Muscle layer of duodenum (tissue), 2 donors: ENCODE data around the gene MCIDAS.

Experiments used
- H3K27ac ChIP-seq: one replicate; pipeline ENCODE4 v1.7.0; 2013; ENCODE audit warnings: mild to moderate bottlenecking, low read length
- H3K27me3 ChIP-seq: one replicate; pipeline ENCODE4 v1.7.0; 2013; ENCODE audit warnings: low read depth, mild to moderate bottlenecking, control low read depth, low read length
- H3K36me3 ChIP-seq, 2 donors: one replicate each; pipeline ENCODE4 v1.7.0; 2013; ENCODE audit warnings: low read length in 2 of 2, control low read depth in 1 of 2, mild to moderate bottlenecking in 1 of 2; ENCODE audit not compliant: insufficient read depth in 2 of 2, control insufficient read depth in 1 of 2
- H3K4me1 ChIP-seq, 2 donors: one replicate each; pipeline ENCODE4 v1.7.0; 2013; ENCODE audit warnings: low read length in 2 of 2, mild to moderate bottlenecking in 2 of 2, control low read depth in 1 of 2, moderate library complexity in 1 of 2; ENCODE audit not compliant: insufficient read depth in 2 of 2, control insufficient read depth in 1 of 2
- H3K4me3 ChIP-seq, 2 donors: one replicate each; pipeline ENCODE4 v1.7.0; 2013; ENCODE audit warnings: low read length in 2 of 2, low read depth in 1 of 2, mild to moderate bottlenecking in 1 of 2
- H3K9me3 ChIP-seq, 2 donors: one replicate each; pipeline ENCODE4 v1.7.0; 2013; ENCODE audit warnings: low read length in 2 of 2, control low read depth in 1 of 2, mild to moderate bottlenecking in 1 of 2; ENCODE audit not compliant: control insufficient read depth in 1 of 2
- donor health status: healthy.

MCIDAS gene

DNA sequence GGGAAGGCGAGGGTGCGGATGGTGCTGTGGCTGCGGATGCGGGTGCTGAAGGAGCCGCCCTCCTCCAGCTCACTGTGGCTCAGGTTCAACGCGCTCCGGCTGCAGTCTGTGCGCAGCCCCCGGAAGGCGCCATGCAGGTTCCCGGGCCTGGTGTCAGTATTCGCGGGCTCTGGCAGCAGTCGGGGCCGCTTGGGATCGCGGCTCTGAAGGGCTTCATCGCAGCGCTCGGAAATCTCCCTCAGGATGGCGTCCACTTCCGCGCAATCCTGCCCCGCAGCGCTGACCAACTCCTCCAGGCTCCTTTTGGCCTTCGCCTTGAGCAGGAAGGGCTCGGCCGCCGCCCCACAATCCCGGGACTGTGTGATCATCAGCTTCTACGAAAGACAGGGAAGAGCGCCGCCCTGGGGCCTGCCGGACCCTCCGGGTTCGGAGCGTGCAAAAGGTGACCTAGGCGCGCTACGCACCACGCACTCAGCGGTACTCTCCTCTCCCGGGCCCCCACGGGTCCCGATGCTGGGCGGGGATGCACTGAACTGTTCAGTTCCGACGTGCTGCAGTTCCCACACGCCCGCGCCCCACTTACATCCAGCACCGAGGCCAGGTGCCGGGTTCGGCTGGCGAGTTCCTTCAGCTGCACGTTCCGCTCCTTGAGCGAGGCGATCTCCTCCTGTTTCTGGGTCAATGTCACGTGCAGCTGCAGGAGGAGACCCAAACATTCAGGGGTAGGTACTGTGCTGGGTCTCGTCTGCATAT lies 6.5 kb downstream of the MCIDAS start:
- H3K4me1 ChIP-seq, result peaks cover 0 to 21% of the 10 kb centered on the region in 2 donors
- H3K4me3 ChIP-seq, result peak overlapping the region; percentile 16 to 39
- no peaks in the 10 kb centered on the region for H3K36me3 ChIP-seq
- H3K9me3 ChIP-seq, result no peaks in the 10 kb centered on the region
- H3K27ac ChIP-seq, result no peak overlapping the region
- H3K27me3 ChIP-seq, result peaks cover 58% of the 10 kb centered on the region

DNA sequence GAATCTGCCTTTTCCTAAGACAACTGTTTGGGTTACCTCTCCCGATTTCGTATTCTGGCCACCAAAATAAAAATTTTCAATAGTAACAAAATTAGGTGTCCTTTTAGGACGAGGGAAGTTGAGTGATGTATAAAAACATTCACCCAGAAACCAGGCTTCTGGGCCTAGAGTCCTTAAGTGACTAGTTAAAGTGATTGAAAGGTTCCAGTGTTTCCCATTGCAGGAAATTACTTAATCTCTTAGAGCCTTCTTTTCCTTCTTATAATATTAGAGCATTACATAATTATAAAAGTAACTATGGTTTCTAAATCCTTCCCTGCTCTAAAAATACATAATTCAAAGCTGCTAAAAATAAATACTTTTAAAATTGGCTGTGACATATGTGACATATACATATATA lies 7.3 kb downstream of the MCIDAS start:
- Histone ChIP-seq H3K27ac (no peak overlapping the region), H3K27me3 (peaks cover 49% of the 10 kb centered on the region), H3K9me3 (no peaks in the 10 kb centered on the region), H3K4me3 (no peak overlapping the region), H3K4me1 (peaks cover 0 to 21% of the 10 kb centered on the region in 2 donors), H3K36me3 (no peaks in the 10 kb centered on the region)

GRCh38 chr5:55218967-55219366 lies 8.1 kb downstream of the MCIDAS start:
- H3K36me3 ChIP-seq, result no peaks in the 10 kb centered on the region
- H3K27me3 ChIP-seq, result peaks cover 41% of the 10 kb centered on the region
- no peaks in the 10 kb centered on the region for H3K9me3 ChIP-seq
- no peak overlapping the region for H3K27ac ChIP-seq
- H3K4me3 ChIP-seq, result no peak overlapping the region
- peaks cover 0 to 21% of the 10 kb centered on the region in 2 donors for H3K4me1 ChIP-seq

GRCh38 chr5:55211184-55211874 lies 15.8 kb downstream of the MCIDAS start:
- Histone ChIP-seq H3K4me3 (no peak overlapping the region), H3K27me3 (no peaks in the 10 kb centered on the region), H3K9me3 (no peaks in the 10 kb centered on the region), H3K4me1 (no peaks in the 10 kb centered on the region), H3K36me3 (no peaks in the 10 kb centered on the region), H3K27ac (no peak overlapping the region)

DNA sequence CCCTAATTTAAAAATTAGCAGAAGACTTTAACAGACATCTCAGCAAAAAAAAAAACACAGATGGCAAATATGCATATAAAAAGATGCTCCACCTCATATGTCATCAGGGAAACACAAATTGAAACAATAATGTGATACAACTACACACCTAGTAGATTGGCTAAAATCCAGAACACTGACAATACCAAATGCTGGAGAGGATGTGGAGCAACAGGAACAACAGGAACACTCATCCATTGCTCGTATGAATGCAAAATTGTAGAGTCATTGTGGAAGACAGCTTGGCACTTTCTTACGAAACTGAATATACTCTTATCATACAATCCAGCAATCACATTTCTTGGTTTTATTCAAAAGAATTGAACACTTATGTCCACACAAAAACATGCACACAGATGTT lies 22.1 kb downstream of the MCIDAS start:
- Histone ChIP-seq H3K9me3 (no peaks in the 10 kb centered on the region), H3K27me3 (no peaks in the 10 kb centered on the region), H3K27ac (no peak overlapping the region)

DNA sequence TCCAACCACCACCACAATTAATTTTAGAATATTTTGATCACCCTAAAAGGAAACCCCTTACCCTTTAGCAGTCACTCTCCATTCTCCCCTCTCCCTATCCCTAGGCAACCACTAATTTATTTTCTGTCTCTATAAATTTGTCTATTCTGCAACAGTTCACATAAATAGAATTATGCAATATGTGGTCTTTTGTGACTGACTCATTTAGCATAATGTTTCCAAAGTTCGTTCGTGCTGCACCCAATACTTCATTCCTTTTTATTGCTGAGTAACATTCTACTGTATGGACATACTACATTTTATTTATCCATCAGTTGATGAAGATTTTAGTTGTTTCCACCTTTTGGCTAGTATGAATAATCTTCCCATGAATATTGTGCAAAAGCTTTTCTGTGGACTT lies 36.0 kb downstream of the MCIDAS start:
- Histone ChIP-seq H3K27ac (no peak overlapping the region), H3K36me3 (no peaks in the 10 kb centered on the region), H3K4me1 (no peaks in the 10 kb centered on the region), H3K4me3 (no peak overlapping the region), H3K27me3 (peaks cover 13% of the 10 kb centered on the region), H3K9me3 (no peaks in the 10 kb centered on the region)

More for the DNA sequence above, 22.1 kb downstream of the MCIDAS start:
- Histone ChIP-seq H3K4me1 (no peaks in the 10 kb centered on the region), H3K4me3 (no peak overlapping the region), H3K36me3 (no peaks in the 10 kb centered on the region)

DNA sequence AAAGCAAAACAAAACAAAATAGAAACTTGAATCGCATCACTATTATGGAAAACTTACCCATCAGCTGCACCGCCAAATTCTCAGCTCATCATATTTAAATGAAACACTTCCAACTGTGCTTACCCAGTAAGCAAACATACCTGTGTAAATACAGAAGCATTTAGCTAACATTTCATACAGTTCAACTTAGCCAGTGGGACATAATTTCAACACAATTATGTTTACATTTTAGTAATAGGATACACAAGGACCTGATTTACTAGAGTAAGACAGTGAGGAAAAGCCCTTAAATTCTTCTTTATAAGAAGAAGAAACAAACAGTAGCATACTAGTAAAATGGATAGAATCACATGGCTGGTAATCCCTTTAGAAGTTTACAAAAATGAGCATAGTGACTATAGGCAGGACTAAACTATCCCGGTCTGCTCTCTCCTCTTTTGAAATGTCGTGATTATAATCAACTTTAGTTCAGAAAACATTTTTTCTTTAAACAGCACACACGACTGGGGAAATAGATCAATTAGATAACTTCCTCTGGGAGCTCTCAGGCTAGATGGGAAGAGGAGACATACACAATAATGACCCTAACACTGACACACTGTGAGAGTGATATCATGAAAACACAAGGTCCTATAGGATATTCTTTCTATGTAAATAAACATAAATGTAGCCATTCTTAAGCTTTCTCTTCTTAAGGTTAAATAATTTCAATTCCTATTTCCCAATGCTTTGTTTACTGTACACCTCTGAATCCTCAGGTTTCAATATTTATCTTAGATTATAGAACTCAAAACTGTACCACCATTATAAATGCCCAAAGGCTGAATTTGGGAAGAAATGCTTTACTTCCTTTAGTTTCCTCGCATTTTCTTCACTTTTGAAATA lies 38.2 kb downstream of the MCIDAS start:
- Histone ChIP-seq H3K27me3 (peaks cover 22% of the 10 kb centered on the region), H3K9me3 (no peaks in the 10 kb centered on the region), H3K27ac (no peak overlapping the region), H3K4me3 (no peak overlapping the region), H3K36me3 (no peaks in the 10 kb centered on the region), H3K4me1 (no peaks in the 10 kb centered on the region)

GRCh38 chr5:55187370-55187769 lies 39.7 kb downstream of the MCIDAS start:
- no peaks in the 10 kb centered on the region for H3K36me3 ChIP-seq
- H3K9me3 ChIP-seq, result no peaks in the 10 kb centered on the region
- no peak overlapping the region for H3K4me3 ChIP-seq
- H3K27me3 ChIP-seq, result peaks cover 22% of the 10 kb centered on the region
- no peaks in the 10 kb centered on the region for H3K4me1 ChIP-seq
- no peak overlapping the region for H3K27ac ChIP-seq

- H3K9me3 ChIP-seq, result no peaks in the 10 kb centered on the region
- peaks cover 25% of the 10 kb centered on the region for H3K27me3 ChIP-seq
- H3K27ac ChIP-seq, result no peak overlapping the region
- peaks cover 0 to 12% of the 10 kb centered on the region in 2 donors for H3K4me1 ChIP-seq
- no peak overlapping the region for H3K4me3 ChIP-seq
- H3K36me3 ChIP-seq, result no peaks in the 10 kb centered on the region
Measured at GRCh38 chr5:55180016-55180415, 47.1 kb downstream of the MCIDAS start.

GRCh38 chr5:55177078-55177477 lies 50.0 kb downstream of the MCIDAS start:
- Histone ChIP-seq H3K9me3 (no peaks in the 10 kb centered on the region), H3K27ac (no peak overlapping the region), H3K27me3 (peaks cover 36% of the 10 kb centered on the region), H3K36me3 (no peaks in the 10 kb centered on the region), H3K4me3 (no peak overlapping the region), H3K4me1 (peaks cover 3 to 28% of the 10 kb centered on the region in 2 donors)

GRCh38 chr5:55176176-55176818 lies 50.8 kb downstream of the MCIDAS start:
- Histone ChIP-seq H3K27me3 (peaks cover 36% of the 10 kb centered on the region), H3K9me3 (no peaks in the 10 kb centered on the region), H3K4me3 (peak overlapping the region; percentile 8 to 61), H3K36me3 (no peaks in the 10 kb centered on the region), H3K4me1 (peaks cover 3 to 28% of the 10 kb centered on the region in 2 donors), H3K27ac (no peak overlapping the region)
